ENCODE measurements around the gene KCNH8.

DNA sequence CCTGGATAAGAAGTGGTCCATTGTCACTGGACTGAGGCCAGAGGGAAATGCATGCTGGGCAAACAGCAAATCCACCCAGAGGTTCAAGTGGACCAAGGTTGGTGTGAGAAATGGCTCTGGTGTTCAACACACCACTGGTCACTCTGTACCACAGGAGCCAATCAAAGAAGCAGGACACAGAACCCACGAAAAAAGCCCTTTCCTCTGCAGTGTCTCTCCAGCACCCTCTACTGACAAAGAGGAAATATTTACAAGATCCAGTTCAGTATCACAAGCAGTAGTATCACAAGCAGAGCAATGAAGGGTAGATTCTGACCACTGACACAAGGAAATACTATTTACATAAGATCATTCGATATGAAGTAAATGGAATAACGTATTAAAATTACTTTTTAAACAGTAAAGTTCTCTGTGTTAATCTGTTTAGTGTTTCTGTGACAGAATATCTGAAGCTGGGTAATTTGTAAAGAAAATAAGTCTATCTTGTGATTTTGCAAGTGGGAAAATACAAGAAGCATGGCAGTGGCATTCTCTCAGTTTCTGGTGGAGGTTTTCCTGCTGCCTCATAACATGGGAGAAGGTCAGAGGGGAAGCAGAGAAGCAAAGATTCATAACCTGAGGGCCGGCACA, 395.0 kb downstream of the KCNH8 start:
- TF ChIP-seq, protein P1, sequence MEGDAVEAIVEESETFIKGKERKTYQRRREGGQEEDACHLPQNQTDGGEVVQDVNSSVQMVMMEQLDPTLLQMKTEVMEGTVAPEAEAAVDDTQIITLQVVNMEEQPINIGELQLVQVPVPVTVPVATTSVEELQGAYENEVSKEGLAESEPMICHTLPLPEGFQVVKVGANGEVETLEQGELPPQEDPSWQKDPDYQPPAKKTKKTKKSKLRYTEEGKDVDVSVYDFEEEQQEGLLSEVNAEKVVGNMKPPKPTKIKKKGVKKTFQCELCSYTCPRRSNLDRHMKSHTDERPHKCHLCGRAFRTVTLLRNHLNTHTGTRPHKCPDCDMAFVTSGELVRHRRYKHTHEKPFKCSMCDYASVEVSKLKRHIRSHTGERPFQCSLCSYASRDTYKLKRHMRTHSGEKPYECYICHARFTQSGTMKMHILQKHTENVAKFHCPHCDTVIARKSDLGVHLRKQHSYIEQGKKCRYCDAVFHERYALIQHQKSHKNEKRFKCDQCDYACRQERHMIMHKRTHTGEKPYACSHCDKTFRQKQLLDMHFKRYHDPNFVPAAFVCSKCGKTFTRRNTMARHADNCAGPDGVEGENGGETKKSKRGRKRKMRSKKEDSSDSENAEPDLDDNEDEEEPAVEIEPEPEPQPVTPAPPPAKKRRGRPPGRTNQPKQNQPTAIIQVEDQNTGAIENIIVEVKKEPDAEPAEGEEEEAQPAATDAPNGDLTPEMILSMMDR (IDR thresholded peaks at IDR 0.05): peak in 2 of 3 experiments; percentile 4 to 39
- TF ChIP-seq POLR2A (IDR thresholded peaks at IDR 0.05): no peak
